Measurements from ENCODE around the gene ACOX3.
"Not testable (repeated sequence)": the region's sequence is repeated elsewhere in the genome, so short reads cannot be mapped to it uniquely, and the experiment has no call there.

Gene ACOX3

GRCh38 chr4:8386731-8387130 lies 53.8 kb downstream of the ACOX3 start:
- H3F3A ChIP-seq (ENCODE audit: low read depth), result no peaks in the 10 kb centered on the region
- no peak overlapping the region for H3K4me3 ChIP-seq (ENCODE audit: low read length, poor library complexity, severe bottlenecking)
- no peak for TF ChIP-seq EZH2phosphoT487 (IDR thresholded peaks at IDR 0.05; ENCODE audit: borderline replicate concordance)
- TF ChIP-seq, protein P1, sequence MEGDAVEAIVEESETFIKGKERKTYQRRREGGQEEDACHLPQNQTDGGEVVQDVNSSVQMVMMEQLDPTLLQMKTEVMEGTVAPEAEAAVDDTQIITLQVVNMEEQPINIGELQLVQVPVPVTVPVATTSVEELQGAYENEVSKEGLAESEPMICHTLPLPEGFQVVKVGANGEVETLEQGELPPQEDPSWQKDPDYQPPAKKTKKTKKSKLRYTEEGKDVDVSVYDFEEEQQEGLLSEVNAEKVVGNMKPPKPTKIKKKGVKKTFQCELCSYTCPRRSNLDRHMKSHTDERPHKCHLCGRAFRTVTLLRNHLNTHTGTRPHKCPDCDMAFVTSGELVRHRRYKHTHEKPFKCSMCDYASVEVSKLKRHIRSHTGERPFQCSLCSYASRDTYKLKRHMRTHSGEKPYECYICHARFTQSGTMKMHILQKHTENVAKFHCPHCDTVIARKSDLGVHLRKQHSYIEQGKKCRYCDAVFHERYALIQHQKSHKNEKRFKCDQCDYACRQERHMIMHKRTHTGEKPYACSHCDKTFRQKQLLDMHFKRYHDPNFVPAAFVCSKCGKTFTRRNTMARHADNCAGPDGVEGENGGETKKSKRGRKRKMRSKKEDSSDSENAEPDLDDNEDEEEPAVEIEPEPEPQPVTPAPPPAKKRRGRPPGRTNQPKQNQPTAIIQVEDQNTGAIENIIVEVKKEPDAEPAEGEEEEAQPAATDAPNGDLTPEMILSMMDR (conservative IDR thresholded peaks at IDR 0.05; ENCODE audit: low read length), result no peak
- no peak overlapping the region for H2AFZ ChIP-seq (ENCODE audit: low read length)
- H3K9ac ChIP-seq (ENCODE audit: low read depth, low read length, poor library complexity, severe bottlenecking), result no peak overlapping the region
- H3K9me3 ChIP-seq (ENCODE audit: insufficient read depth, low read depth, low read length), result no peaks in the 10 kb centered on the region
- no peak overlapping the region for H3K4me2 ChIP-seq (ENCODE audit: low read depth, low read length, poor library complexity, severe bottlenecking)
- no peaks in the 10 kb centered on the region for H3K9me2 ChIP-seq (replicated peaks; ENCODE audit: low read depth, low read length)
- no peaks in the 10 kb centered on the region for H3K79me2 ChIP-seq (ENCODE audit: insufficient read depth, low read length)
- no peaks in the 10 kb centered on the region for H3K4me1 ChIP-seq (ENCODE audit: insufficient read depth, low read length, poor library complexity, severe bottlenecking)
- H4K20me1 ChIP-seq (ENCODE audit: insufficient read depth, low read length, poor library complexity, severe bottlenecking), result no peaks in the 10 kb centered on the region
- H3K27me3 ChIP-seq (ENCODE audit: insufficient read depth, low read length, poor library complexity, severe bottlenecking), result no peaks in the 10 kb centered on the region
- no peaks in the 10 kb centered on the region for H3K36me3 ChIP-seq (ENCODE audit: insufficient read depth, low read length)

DNA sequence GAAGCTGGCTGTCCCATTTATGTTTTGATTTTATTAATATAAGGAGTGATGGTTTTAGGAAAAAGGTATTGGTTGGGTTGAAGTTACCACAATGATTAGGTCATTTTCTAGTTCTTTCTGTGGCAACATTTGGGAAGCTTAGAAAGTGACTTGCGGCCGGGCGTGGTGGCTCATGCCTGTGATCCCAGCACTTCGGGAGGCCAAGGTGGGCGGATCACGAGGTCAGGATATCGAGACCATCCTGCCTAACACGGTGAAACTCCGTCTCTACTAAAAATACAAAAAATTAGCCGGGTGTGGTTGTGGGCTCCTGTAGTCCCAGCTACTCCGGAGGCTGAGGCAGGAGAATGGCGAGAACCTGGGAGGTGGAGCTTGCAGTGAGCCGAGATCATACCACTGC lies 54.4 kb downstream of the ACOX3 start:
- H3K4me1 ChIP-seq (ENCODE audit: insufficient read depth, low read length, poor library complexity, severe bottlenecking); H3K79me2 ChIP-seq (ENCODE audit: insufficient read depth, low read length); H3K36me3 ChIP-seq (ENCODE audit: insufficient read depth, low read length); H3K9me3 ChIP-seq (ENCODE audit: insufficient read depth, low read depth, low read length); H2AFZ ChIP-seq (ENCODE audit: low read length); H3K27me3 ChIP-seq (ENCODE audit: insufficient read depth, low read length, poor library complexity, severe bottlenecking); H4K20me1 ChIP-seq (ENCODE audit: insufficient read depth, low read length, poor library complexity, severe bottlenecking); H3F3A ChIP-seq (ENCODE audit: low read depth); H3K9me2 ChIP-seq (replicated peaks; ENCODE audit: low read depth, low read length); H3K4me3 ChIP-seq (ENCODE audit: low read length, poor library complexity, severe bottlenecking); H3K4me2 ChIP-seq (ENCODE audit: low read depth, low read length, poor library complexity, severe bottlenecking); H3K9ac ChIP-seq (ENCODE audit: low read depth, low read length, poor library complexity, severe bottlenecking): not testable (repeated sequence)

DNA sequence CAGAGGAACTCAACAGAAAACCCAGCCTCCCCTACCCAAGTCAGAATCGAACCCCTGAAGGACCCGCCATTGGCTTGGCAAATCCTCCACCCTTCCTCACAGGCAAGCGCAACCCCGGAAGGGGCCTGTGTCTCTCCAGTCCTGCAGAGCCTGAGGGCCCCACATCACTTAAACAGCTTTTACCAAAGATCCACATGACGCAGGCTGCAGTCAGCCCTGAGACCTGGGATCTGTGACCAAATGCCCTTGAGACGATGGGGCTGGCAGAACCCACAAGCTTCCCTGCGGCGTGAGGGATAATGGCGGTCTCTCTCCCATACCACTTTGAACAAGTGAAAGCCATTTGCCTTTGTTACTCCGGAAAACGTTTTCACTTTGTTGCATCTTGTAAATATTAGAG lies 54.9 kb downstream of the ACOX3 start:
- no peaks in the 10 kb centered on the region for H3F3A ChIP-seq (ENCODE audit: low read depth)
- H3K4me3 ChIP-seq (ENCODE audit: low read length, poor library complexity, severe bottlenecking), result no peak overlapping the region
- no peaks in the 10 kb centered on the region for H4K20me1 ChIP-seq (ENCODE audit: insufficient read depth, low read length, poor library complexity, severe bottlenecking)
- TF ChIP-seq, protein P1 (conservative IDR thresholded peaks at IDR 0.05; ENCODE audit: low read length), result no peak
- no peak for TF ChIP-seq EZH2phosphoT487 (IDR thresholded peaks at IDR 0.05; ENCODE audit: borderline replicate concordance)
- H3K9me3 ChIP-seq (ENCODE audit: insufficient read depth, low read depth, low read length), result no peaks in the 10 kb centered on the region
- H2AFZ ChIP-seq (ENCODE audit: low read length), result no peak overlapping the region
- no peaks in the 10 kb centered on the region for H3K79me2 ChIP-seq (ENCODE audit: insufficient read depth, low read length)
- H3K27me3 ChIP-seq (ENCODE audit: insufficient read depth, low read length, poor library complexity, severe bottlenecking), result no peaks in the 10 kb centered on the region
- H3K4me2 ChIP-seq (ENCODE audit: low read depth, low read length, poor library complexity, severe bottlenecking), result no peak overlapping the region
- H3K4me1 ChIP-seq (ENCODE audit: insufficient read depth, low read length, poor library complexity, severe bottlenecking), result no peaks in the 10 kb centered on the region
- H3K36me3 ChIP-seq (ENCODE audit: insufficient read depth, low read length), result no peaks in the 10 kb centered on the region
- no peaks in the 10 kb centered on the region for H3K9me2 ChIP-seq (replicated peaks; ENCODE audit: low read depth, low read length)
- no peak overlapping the region for H3K9ac ChIP-seq (ENCODE audit: low read depth, low read length, poor library complexity, severe bottlenecking)

DNA sequence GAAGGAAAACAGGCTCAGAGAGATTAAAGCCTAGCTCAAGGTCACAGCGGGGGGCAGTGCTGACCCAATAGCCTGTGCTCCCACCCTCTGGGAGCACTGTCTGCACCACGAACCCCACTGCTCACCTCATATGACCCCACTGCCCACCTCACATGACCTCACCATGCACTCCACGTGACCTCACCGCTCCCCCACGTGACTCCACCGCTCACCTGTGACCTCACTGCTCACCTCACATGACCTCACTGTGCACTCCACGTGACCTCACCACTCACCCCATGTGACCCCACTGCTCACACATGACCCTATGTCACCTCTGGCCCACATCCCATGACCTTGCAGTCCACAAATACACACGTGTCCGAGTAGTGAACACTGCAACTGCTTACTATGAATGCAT lies 55.4 kb downstream of the ACOX3 start:
- Histone ChIP-seq H4K20me1 (ENCODE audit: insufficient read depth, low read length, poor library complexity, severe bottlenecking) (no peaks in the 10 kb centered on the region), H3K27me3 (ENCODE audit: insufficient read depth, low read length, poor library complexity, severe bottlenecking) (no peaks in the 10 kb centered on the region), H3K4me3 (ENCODE audit: low read length, poor library complexity, severe bottlenecking) (no peak overlapping the region), H3K4me1 (ENCODE audit: insufficient read depth, low read length, poor library complexity, severe bottlenecking) (no peaks in the 10 kb centered on the region), H3K9ac (ENCODE audit: low read depth, low read length, poor library complexity, severe bottlenecking) (no peak overlapping the region), H3K9me2 (replicated peaks; ENCODE audit: low read depth, low read length) (no peaks in the 10 kb centered on the region), H3K4me2 (ENCODE audit: low read depth, low read length, poor library complexity, severe bottlenecking) (no peak overlapping the region), H3K9me3 (ENCODE audit: insufficient read depth, low read depth, low read length) (no peaks in the 10 kb centered on the region), H3F3A (ENCODE audit: low read depth) (no peaks in the 10 kb centered on the region), H3K36me3 (ENCODE audit: insufficient read depth, low read length) (no peaks in the 10 kb centered on the region), H2AFZ (ENCODE audit: low read length) (no peak overlapping the region), H3K79me2 (ENCODE audit: insufficient read depth, low read length) (no peaks in the 10 kb centered on the region)
- TF ChIP-seq, protein P1 (conservative IDR thresholded peaks at IDR 0.05; ENCODE audit: low read length), result no peak
- TF ChIP-seq EZH2phosphoT487 (IDR thresholded peaks at IDR 0.05; ENCODE audit: borderline replicate concordance), result no peak
